ENCODE data around the gene CD247.

GRCh38 chr1:167522246-167522645, 3.9 kb upstream of the CD247 start:
- TF ChIP-seq CTCF (conservative IDR thresholded peaks at IDR 0.05; ENCODE audit: low read depth, low read length) (no peak), EZH2 (IDR thresholded peaks at IDR 0.05; ENCODE audit: low read length, unreplicated experiment) (no peak)
